CD4-positive, alpha-beta T cell treated with Interferon alpha-2 for 1 hour (primary cell): ENCODE data around the gene RASSF3.

Experiments used
- DNase-seq, 2 donors: peaks; one replicate each; pipeline ENCODE4 v3.0.0-alpha.2; 2020 to 2022

RASSF3 gene

GRCh38 chr12:64695550-64695949, 85.3 kb downstream of the RASSF3 start:
- DNase-seq = no peak

GRCh38 chr12:64696080-64696741, 85.9 kb downstream of the RASSF3 start:
- no peak for DNase-seq

GRCh38 chr12:64699504-64700115, 89.3 kb downstream of the RASSF3 start:
- DNase-seq = peak; percentile 32 to 56

- no peak for DNase-seq
These were observed 90.2 kb downstream of the RASSF3 start for GRCh38 chr12:64700532-64700931.

- peak in 1 of 2 donors; percentile 30 for DNase-seq
These were observed 91.0 kb downstream of the RASSF3 start for GRCh38 chr12:64701283-64701682.

- DNase-seq = no peak
These were observed 96.0 kb downstream of the RASSF3 start for GRCh38 chr12:64706306-64706705.

- DNase-seq = no peak
These were observed 96.6 kb downstream of the RASSF3 start for GRCh38 chr12:64706857-64707256.

- DNase-seq = no peak
These were observed 97.1 kb downstream of the RASSF3 start for GRCh38 chr12:64707362-64707761.

- no peak for DNase-seq
These were observed 97.6 kb downstream of the RASSF3 start for GRCh38 chr12:64707926-64708325.

GRCh38 chr12:64709429-64709828, 99.1 kb downstream of the RASSF3 start:
- no peak for DNase-seq

- DNase-seq = no peak
These were observed 103.1 kb downstream of the RASSF3 start for GRCh38 chr12:64713376-64713775.

GRCh38 chr12:64714551-64714968, 104.3 kb downstream of the RASSF3 start:
- DNase-seq = peak; percentile 57 to 62

- no peak for DNase-seq
These were observed 106.1 kb downstream of the RASSF3 start for GRCh38 chr12:64716371-64716770.

GRCh38 chr12:64716839-64717455, 106.7 kb downstream of the RASSF3 start:
- no peak for DNase-seq

GRCh38 chr12:64718649-64719048, 108.4 kb downstream of the RASSF3 start:
- DNase-seq = no peak

GRCh38 chr12:64720884-64721283, 110.6 kb downstream of the RASSF3 start:
- DNase-seq = no peak

GRCh38 chr12:64722835-64723234, 112.5 kb downstream of the RASSF3 start:
- no peak for DNase-seq

- DNase-seq = no peak
These were observed 113.3 kb downstream of the RASSF3 start for GRCh38 chr12:64723630-64724029.

GRCh38 chr12:64724201-64724745, 114.0 kb downstream of the RASSF3 start:
- DNase-seq = no peak

GRCh38 chr12:64729909-64730587, 119.8 kb downstream of the RASSF3 start:
- peak in 1 of 2 donors; percentile 49 for DNase-seq

GRCh38 chr12:64730588-64730969, 120.3 kb downstream of the RASSF3 start:
- peak in 1 of 2 donors; percentile 13 for DNase-seq

- no peak for DNase-seq
These were observed 121.4 kb downstream of the RASSF3 start for GRCh38 chr12:64731683-64732082.

- no peak for DNase-seq
These were observed 123.6 kb downstream of the RASSF3 start for GRCh38 chr12:64733857-64734256.
